ENCODE measurements around the gene OST4.

DNA sequence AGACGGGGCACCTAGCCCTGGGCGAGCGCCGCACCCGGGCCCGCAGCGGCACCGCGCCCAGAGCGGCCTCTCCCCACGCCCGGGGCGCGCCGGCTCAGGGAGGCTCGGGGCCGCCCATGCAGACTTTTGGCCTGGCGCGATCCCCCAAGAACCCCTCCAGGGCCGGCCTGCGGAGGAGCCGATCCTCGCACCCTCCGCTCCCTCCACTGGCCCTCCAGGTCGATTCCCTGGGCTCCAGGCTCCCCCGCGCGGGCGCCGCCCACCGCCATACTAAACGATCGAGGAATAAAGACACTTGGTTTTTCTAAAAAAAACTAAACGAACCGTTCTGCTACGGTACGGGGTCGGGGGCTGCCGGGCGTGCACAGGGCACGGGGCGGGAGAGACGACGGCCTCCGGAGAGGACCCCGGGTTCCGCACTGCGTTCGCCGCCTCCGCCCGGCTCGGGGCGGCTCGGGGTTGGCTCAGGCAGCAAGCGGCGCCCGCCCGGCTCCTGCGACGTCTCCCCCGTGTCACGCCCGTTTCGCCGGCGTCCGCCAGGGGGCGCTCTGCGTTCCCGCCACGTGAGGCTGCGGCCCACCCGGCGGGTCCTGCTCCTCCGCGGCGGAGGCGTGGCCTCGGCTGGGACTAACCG lies 14.8 kb upstream of the OST4 start:
- TF ChIP-seq, protein P1, sequence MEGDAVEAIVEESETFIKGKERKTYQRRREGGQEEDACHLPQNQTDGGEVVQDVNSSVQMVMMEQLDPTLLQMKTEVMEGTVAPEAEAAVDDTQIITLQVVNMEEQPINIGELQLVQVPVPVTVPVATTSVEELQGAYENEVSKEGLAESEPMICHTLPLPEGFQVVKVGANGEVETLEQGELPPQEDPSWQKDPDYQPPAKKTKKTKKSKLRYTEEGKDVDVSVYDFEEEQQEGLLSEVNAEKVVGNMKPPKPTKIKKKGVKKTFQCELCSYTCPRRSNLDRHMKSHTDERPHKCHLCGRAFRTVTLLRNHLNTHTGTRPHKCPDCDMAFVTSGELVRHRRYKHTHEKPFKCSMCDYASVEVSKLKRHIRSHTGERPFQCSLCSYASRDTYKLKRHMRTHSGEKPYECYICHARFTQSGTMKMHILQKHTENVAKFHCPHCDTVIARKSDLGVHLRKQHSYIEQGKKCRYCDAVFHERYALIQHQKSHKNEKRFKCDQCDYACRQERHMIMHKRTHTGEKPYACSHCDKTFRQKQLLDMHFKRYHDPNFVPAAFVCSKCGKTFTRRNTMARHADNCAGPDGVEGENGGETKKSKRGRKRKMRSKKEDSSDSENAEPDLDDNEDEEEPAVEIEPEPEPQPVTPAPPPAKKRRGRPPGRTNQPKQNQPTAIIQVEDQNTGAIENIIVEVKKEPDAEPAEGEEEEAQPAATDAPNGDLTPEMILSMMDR (IDR thresholded peaks at IDR 0.05) = peak; percentile 95 to 99 (median 98)
- TF ChIP-seq POLR2A (IDR thresholded peaks at IDR 0.05) (peak; percentile 74 to 85), EP300 (IDR thresholded peaks at IDR 0.05) (peak in 1 of 2 donors; percentile 86)

Data from tibial nerve (tissue), 4 donors.